Liver (tissue), 3 donors: ENCODE results near the gene ICAM3.

Source experiments
- CTCF ChIP-seq: fragments of 150-350 bp; IDR thresholded peaks from 2 replicates; pipeline ENCODE4 v1.5.1; 2017; ENCODE audit warnings: improper control_type of control experiment, low read depth, low read length; ENCODE audit not compliant: missing input control
- JUND ChIP-seq, 2 donors: IDR thresholded peaks; 2 replicates each; pipeline ENCODE4 v1.6.1; 2016; ENCODE audit warnings: antibody characterized with exemption in 2 of 2
- RXRA ChIP-seq, 2 donors: IDR thresholded peaks; 2 replicates each; pipeline ENCODE4 v1.6.1; 2017 to 2018; ENCODE audit warnings: antibody characterized with exemption in 2 of 2, mild to moderate bottlenecking in 1 of 2
- TAF1 ChIP-seq: conservative IDR thresholded peaks from 2 replicates; pipeline ENCODE4 v1.6.1; 2016; ENCODE audit warnings: antibody characterized with exemption, mild to moderate bottlenecking
- donor health status: healthy.
- donor health status: healthy.

GRCh38 chr19:10374931-10375330 lies 35.5 kb upstream of the ICAM3 start:
- TF ChIP-seq CTCF = no peak
- no peak for TF ChIP-seq JUND (IDR thresholded peaks at IDR 0.05)
- TF ChIP-seq RXRA (IDR thresholded peaks at IDR 0.05) = no peak
- no peak for TF ChIP-seq TAF1
